Measurements from ENCODE around the gene U2AF2. TPM values are rescaled to one million over a fixed set of nuclear protein-coding genes. Genes with fewer than 3 reads are reported as not detected.

U2AF2 gene
- 65.0 and 66.0 TPM in 2 replicates for total RNA-seq

DNA sequence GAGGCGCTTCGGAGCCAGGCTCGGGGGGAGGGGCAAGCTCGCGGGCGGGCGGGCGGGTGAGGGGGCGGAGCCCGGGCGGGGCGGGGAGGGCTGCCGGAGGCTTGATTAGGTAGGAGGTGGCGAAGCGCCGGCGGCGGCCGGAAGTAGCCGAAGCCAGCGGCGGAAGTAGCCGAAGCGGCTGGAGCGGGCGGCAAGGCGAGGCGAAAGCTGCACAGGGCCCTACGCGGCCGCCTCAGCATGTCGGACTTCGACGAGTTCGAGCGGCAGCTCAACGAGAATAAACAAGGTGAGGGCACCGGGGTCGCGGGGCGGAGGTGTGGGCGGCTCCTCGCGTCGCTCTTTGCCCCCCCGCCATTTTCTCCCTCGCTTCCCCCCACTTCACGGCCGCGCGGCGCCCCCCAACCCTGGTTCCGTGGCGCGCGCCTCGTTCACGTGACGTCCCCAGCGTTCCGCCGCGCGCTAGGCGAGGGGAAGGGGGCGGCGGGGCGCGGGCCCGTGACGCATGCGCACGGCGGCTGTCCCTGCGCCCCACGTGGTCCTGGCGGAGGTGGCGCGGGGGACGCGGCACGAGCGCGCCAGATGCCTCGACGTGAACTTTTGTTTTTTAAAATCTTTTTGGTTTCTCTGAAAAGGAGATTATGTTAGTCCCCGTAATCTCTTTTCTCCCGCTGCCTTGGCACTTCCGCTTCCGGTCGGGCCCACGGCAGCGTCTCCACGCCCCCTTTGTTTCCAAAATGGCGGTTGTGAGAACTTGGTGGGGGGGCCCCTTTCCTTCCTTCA lies at the start of gene U2AF2:
TSS of gene U2AF2 (plus strand) at position 168 of the 780 bp plus-strand sequence. CDS start at position 238, 70 bp downstream.

DNA sequence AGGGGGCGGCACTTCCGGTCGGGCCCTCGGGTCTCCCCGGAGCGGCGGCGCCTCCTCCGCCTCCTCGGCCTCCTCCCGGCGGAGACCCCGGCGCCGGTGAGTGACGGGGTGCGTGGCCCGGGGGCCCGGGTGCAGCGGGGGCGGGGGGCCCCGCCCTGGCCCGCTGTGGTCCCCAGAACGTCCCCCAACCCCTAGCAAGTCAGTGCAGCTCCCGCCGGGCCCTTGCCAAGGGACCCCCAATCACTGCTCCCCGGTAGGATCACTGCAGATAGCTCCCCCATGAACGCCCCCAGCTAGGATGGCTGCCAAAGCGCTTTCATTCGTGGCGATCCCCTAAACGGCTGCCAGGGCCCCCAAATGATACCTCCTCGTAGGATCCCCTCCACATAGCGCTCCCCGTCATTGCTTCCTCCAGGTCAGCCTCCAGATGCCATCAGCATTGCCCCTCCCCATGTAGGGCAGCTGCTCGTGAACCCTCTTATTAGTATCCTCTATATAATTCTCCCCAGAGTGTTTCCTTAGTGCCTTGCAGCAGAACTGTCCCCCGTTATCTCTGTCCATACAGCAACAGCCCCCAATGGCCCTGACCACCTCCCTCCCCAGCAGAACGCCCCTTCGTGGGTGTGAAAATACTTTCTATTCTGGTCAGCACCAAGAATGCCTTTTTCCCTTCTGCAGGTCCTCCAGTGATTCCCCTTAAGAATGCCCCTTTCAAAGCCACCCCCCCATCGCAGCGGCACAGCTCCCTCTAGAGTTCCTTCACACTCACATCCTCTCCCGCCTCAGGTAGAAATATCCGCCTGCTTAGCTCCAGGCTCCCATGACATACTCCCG lies 49.0 kb upstream of the U2AF2 start, which contains the start of gene ZNF865:
TSS of gene ZNF865 (plus strand) at position 11 of the 834 bp plus-strand sequence. CDS start 7,972 bp downstream, outside the sequence.

DNA sequence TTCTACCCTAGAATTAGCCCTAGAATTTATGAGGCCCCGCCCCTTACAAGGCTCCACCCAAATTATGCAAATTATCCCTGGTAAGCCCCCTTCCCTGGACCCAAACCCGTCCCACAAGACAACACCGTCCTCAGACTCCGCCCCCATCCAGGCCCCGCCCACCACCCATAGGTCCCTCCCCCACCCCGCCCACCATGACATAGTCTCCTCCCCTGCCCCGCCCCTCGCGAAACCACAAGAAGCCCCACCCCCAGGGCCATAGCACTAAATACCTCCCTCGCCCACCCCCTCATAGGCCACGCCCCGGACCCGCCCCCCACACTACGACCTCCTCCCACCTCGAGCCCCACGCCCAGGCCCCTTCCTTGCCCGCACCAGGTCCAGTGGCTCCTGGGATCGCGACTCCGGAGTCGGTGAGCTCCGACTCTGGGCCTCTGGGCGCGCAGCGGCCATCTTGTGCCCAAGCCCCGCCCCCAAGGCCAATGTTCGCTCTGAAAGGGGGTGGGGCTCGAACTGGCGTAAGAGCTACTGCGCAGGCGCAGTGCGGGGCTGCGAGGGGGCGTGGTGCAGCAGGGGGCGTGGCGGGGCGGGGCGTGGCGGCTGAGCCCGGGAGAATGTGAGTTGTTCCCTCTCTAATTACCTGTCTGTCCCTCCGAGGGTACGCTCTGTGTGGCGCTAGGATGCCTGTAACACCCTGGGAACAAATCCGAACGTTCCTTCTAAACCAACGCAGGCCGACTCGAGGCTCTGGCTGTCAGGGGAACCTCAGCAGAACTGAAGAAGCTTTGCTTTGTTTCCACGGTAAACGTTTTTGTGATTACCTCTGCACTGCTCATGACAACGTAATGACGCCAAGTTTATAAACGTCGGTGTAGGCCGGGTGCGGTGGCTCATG lies 30.5 kb upstream of the U2AF2 start, which contains the start of gene ZNF784:
TSS of gene ZNF784 (minus strand) at position 458 of the 895 bp plus-strand sequence. CDS start at position 453, 5 bp downstream.

DNA sequence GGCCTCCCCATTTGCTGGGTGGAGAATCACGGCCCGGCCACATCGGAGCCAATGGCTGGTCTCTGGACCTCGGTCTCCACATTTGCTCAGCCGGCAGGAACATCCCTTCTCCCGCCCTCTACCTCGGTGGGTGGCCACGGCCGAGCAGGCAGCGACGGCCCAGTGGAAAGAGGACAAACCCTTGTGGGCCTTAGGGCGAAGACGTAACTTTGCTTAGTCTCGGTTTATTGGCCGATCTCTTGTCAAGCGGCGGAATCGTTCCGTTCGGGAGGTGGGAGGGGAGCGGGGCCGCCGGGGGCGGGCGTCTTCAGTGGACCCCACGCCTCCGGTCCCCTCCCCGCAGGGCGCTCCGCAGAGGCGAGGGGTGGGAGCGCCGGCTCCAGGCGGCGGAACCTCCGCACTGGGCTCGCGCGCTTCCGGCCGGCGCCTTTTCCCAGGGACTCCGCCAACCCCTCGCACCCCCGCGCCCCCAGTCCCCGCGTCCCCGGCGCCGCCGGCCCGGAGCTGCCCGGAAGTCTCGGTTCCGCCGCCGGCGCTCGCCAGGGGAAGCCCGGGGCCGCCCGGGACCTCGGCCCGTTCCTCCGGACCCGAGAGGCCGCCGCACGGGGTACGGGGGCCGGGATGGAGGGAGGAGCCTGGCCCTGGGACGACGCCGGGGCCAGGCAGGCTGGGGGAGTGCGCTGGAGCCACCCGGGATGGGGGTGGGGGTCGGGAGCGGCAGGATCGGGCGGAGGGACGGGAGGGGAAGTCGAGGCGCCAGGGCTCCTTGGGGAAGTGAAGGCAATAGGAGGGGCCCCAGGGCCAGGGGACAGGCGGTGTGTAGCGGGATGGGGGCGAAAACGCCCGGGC lies 14.0 kb upstream of the U2AF2 start, which contains the start of gene ZNF580:
TSS of gene ZNF580 (plus strand) at position 426 of the 849 bp plus-strand sequence. CDS start 1,507 bp downstream, outside the sequence.

DNA sequence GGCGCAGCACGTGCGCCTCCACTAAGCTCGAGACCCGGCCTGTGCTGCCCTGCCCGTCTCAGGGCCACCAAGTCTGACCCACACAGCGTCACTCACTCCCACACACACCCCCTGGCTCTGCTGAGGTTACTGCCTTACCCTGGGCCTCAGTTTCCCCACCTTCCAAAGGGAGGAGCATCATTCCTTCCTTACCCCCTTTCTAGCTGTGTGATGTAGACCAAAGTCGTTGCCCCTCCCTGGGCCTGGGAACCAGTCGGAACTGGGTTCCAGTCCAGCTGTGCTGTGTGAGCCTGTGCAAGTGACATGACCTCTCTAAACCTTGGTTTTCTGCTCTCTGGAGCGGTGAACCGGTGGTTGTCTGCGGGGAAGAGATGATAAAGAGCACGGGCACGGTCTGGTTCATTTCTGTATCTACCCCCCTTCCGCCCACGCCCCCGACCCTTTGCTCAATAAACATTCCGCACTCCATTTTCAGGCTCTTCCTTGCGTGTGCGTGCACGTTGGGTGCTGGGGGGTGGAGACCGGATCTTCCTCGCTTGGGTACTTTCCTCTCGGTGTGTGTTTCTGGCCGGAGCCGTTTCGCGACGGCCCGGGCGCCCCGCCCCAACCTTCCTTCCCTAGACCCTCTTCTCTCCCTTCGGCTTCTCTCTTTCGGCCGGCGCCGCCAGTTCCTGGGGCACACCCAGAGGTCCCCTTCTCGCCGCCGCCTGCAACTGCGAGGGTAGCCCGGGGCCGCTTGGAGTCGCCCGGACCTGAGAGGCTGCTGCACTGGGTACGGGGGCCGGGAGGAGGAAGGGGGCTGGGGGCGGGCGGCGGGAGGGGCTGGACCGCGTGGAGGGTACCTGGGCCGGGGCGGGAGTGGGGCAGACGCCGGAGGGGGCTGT lies 11.6 kb upstream of the U2AF2 start, which contains the start of gene ZNF581:
TSS of gene ZNF581 (plus strand) at position 647 of the 884 bp plus-strand sequence. CDS start 923 bp downstream, outside the sequence.

DNA sequence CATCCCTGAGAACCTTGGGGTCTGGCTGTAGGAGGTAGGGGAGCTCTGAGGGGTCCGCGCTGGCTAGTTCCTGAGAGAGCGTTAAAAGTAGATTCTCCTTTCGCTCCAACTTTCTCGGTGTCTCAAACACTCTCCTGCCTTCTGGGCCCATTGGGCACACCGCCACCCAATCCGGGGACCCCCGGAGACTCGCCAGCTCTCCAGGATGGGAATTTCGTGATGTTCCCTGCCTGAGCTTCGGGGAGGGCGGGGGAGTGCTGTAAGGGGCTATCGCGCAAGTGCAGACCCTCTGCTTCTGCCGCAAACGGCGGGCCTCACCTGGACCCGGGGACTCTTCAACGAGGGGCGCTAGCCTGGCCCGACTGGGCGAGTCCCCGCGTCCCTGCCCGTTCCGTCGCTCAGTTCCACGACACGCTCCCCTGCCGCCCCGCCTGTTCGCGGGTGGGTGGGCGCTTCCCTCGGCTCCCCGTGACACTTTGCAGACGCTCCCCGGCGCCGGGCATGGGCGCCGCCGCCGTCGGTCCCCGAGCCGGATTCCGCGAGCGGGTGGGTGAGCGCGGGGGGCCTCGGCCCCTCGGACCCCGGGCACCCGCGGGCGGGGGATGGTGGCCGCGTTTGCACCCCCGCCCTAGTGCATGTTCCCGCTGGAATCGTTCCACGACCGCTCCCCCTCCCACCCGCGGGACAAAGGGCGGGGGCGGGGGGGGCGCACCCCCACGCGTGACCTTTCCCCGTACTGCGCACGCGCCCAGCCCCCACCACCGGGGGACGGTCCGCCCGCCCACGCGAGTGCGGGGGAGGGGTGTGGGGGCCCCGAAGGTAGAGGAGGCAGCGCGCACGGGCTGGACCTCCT lies 6.9 kb upstream of the U2AF2 start, which contains the start of gene CCDC106:
TSS of gene CCDC106 (plus strand) at position 481 of the 853 bp plus-strand sequence. CDS start 835 bp downstream, outside the sequence.

DNA sequence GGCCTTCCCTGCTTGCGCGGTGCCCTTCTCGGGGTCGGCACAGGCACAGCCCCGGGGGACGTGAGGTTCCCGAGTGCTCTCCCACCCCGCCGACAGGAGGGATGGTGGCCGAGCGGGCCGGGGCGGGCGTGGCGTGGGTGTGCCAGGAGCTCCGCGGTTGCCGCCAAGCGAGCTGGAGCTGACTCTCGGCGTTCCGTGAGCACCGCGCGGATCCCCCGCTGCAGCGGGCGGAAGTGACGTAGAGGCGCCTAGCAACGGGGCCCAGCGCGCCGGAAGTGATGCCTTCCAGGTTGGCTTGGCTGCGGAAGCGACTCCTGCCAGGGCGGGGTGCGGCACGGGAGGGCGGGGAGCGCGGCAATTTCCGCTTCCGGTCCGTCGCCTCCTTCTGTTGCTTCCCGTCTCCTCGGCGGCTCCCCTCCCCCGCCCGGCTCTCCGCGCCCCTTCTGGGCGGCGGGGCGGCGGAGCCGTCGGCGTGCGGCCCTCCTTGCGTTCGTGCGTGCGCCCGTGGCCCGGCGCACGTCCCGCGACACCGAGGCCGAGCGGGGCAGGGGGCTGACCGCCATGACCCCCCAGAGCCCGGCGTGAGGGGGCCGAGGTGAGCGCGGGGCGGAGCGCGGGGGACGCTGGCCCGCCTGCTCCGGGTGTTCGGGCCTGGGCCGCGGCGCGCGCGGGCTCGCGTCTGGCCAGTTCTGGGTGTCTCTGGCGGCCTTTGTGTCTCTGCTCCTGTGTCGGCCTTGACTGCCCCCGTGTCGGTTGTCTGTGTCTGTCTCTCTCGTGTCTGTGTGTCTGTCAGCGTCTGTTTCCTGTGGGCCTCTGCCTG lies 20.2 kb downstream of the U2AF2 start, which contains the start of gene EPN1:
TSS of gene EPN1 (plus strand) at position 386 of the 820 bp plus-strand sequence. CDS start 3,402 bp downstream, outside the sequence.

Small RNA genes within 50 kb of the gene (small RNA-seq; reads per million reads assigned to genes)
- gene AC010525.2 = not detected

Other genes starting within 250 kb of the U2AF2 start
- 32.4 and 36.3 TPM in 2 replicates for gene UBE2S, start 247.2 kb upstream of the U2AF2 start, total RNA-seq
- not detected in 2 replicates for gene SHISA7, start 211.7 kb upstream of the U2AF2 start, total RNA-seq
- 48.6 and 53.3 TPM in 2 replicates for gene ISOC2, start 193.4 kb upstream of the U2AF2 start, total RNA-seq
- gene C19orf85, start 190.3 kb upstream of the U2AF2 start, total RNA-seq = not detected in 2 replicates
- gene ZNF628, start 178.4 kb upstream of the U2AF2 start, total RNA-seq = 2.1 and 2.7 TPM in 2 replicates
- gene NAT14, start 169.8 kb upstream of the U2AF2 start, total RNA-seq = 3.8 and 5.6 TPM in 2 replicates
- 23.4 and 33.8 TPM in 2 replicates for gene SSC5D, start 166.6 kb upstream of the U2AF2 start, total RNA-seq
- gene SBK2, start 117.9 kb upstream of the U2AF2 start, total RNA-seq = not detected in 2 replicates
- 0.11 TPM in 1 of 2 replicates, not detected in the other for gene SBK3, start 109.5 kb upstream of the U2AF2 start, total RNA-seq
- gene ZNF579, start 74.2 kb upstream of the U2AF2 start, total RNA-seq = 6.5 and 8.9 TPM in 2 replicates
- gene FIZ1, start 55.5 kb upstream of the U2AF2 start, total RNA-seq = 3.4 and 5.1 TPM in 2 replicates
- 6.6 and 7.1 TPM in 2 replicates for gene ZNF524, start 54.7 kb upstream of the U2AF2 start, total RNA-seq
- gene ZNF865, start 49.4 kb upstream of the U2AF2 start, total RNA-seq = 1.2 and 1.3 TPM in 2 replicates
- gene ZNF784, start 30.5 kb upstream of the U2AF2 start, total RNA-seq = 4.7 and 6.2 TPM in 2 replicates
- gene ZNF580, start 14.0 kb upstream of the U2AF2 start, total RNA-seq = 5.3 and 8.6 TPM in 2 replicates
- 17.6 and 20.4 TPM in 2 replicates for gene ZNF581, start 11.4 kb upstream of the U2AF2 start, total RNA-seq
- gene CCDC106, start 6.8 kb upstream of the U2AF2 start, total RNA-seq = 6.9 and 7.4 TPM in 2 replicates
- 48.3 and 57.5 TPM in 2 replicates for gene EPN1, start 20.2 kb downstream of the U2AF2 start, total RNA-seq
- not detected in 2 replicates for gene NLRP9, start 83.4 kb downstream of the U2AF2 start, total RNA-seq
- gene RFPL4A, start 104.1 kb downstream of the U2AF2 start, total RNA-seq = not detected in 2 replicates
- gene RFPL4AL1, start 114.1 kb downstream of the U2AF2 start, total RNA-seq = not detected in 2 replicates
- gene NLRP11, start 177.0 kb downstream of the U2AF2 start, total RNA-seq = not detected in 2 replicates
- gene NLRP4, start 181.5 kb downstream of the U2AF2 start, total RNA-seq = not detected in 2 replicates

Measured in articular chondrocyte of knee joint (primary cell).